ENCODE data around the gene IMPA2.
"Not testable (repeated sequence)": the region's sequence is repeated elsewhere in the genome, so short reads cannot be mapped to it uniquely, and the experiment has no call there.

The IMPA2 gene

DNA sequence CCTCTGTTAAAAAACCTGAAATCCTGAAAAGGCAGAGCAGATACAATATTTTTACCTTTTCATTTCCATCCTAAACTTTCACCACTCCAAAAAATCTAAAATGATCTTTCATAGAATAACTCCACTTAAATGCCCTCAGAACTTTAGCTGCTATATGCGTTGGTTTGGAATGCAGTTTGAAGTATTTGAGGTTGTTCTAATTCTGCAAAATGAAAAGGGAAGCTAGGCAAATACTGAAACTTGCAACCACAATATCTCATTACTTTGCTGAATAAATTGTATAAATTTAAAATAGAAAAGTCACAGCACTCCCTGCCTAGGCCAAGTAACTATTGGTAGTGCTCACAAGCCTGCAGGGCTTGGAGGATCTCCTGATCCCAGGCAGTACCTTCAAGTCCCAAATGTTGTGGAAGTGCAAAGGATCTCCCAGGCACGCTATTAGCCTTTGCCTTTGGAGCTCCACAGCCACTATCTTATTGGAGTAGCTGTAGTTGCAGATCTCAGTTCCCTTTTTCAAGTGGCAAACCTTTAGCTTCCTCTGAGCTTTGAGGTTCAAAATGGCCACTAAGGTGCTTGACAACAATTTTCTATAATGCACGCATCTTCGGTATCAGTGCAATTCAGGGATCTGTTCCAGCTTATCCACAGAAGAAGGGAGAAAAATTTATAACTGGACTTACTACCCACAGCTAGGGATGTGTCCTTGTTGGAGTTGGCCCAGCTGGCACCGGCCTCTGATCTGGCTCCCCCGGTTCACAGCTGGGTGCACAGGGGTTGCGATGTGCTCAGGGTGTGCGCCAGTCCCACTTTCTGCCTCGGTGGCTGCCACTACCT lies 68.9 kb downstream of the IMPA2 start:
- DNase-seq (ENCODE audit: low spot score), result no peak

DNA sequence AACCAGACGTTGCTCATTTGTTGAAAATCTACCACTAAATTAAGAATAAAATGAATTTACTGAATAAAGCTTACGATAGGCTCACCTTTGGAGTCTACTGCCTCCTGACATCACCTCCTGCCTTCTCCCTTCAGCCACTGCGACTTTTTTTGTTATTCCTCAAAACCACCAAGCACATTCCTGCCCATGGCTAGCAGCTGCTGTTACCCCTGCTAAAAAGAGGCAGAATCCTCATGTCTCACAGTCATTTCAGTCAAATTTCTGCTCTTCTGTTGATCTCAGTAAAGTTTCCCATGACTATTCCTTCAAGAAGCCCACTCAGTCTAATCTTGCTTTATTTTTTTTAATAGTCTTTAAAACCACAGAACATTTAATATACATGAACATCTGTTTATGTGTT lies 71.6 kb downstream of the IMPA2 start:
- no peak for DNase-seq (ENCODE audit: low spot score)

DNA sequence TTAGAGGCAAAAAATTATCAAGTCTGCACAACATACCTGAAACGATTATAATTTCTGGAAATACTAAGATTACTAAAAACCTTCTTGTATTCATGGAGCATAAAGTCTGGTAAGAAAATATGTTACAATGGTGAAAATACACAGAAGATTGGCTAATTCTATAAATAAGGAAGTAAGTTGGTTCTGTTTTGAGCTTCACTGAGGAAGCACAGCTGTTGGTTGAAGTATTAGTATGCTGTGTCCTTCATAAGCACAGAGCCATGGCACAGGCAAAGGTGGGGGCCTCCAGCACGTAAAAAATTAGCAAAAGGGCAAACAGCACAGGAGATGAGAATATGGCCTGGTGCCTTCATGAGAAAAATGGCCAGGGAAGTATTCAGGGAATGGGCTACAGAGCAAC lies 72.0 kb downstream of the IMPA2 start:
- no peak for DNase-seq (ENCODE audit: low spot score)

DNA sequence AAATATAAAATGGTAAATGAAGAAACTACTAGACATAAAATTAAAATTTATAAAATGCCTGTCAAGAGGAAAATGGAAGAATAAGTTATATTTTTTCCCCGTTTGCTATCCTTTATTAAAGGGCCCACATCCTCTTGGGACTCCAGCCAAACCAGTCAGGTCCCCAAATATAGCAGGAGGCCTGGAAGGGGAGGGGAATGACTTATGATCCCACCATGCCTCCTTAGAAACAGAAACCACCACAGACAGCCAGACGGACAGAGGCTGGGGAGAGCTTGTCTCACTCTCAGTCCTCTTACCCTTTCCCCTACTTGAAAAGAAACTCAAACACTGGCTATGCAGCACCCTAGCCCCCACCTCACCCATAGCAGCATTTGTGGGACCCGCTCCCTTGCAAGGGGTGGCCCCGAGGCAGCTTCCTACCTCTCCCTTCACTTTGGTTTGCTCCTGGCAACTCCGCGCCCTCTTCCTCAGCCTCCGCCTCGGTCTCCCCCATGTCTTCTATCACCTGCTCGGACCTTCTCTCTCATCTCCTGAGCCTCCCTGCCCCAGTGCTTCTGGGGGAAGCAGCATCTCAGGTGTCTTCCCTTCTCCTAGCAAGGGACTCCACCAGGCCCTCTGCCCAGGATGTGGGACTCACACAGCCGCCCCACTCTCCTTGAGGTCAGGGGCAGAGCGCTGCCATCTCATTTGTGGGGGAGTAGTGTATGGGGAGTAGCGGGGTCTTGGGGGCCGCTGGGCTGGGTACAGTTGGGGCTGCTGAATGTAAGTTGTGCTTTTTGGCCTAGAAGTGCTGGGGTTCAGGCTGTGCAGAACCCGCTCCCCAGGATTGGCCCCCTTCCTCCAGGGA lies 75.0 kb downstream of the IMPA2 start:
- no peak for DNase-seq (ENCODE audit: low spot score)

- no peak for DNase-seq (ENCODE audit: low spot score)
Observed at GRCh38 chr18:12056884-12057402, 75.6 kb downstream of the IMPA2 start.

- DNase-seq (ENCODE audit: low spot score), result no peak
Observed at GRCh38 chr18:12057419-12058039, 76.2 kb downstream of the IMPA2 start.

- no peak for DNase-seq (ENCODE audit: low spot score)
Observed at GRCh38 chr18:12059334-12060181, 78.3 kb downstream of the IMPA2 start.

GRCh38 chr18:12060182-12060870 lies 79.0 kb downstream of the IMPA2 start:
- no peak for DNase-seq (ENCODE audit: low spot score)

DNA sequence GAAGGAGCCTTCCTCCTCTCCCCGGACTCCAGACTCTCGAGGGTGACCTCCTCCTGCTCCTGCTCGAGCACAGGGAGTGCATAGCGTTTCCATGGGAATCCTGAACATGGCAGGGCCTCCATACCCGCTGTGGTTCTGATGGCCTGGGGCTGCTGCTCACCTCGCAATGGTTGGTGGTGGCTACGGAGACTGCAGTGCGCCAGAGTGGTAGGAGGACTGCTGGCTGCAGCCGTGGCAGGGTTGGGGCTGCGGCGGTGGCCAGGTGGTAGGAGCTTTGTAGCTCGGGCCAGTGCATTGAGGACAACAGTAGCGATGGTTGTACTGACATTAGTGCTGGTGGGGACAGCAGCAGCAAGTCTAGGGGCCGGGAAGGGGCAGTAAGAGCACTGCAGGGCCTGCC lies 80.4 kb downstream of the IMPA2 start:
- DNase-seq (ENCODE audit: low spot score), result no peak

- DNase-seq (ENCODE audit: low spot score), result no peak
Observed at GRCh38 chr18:12062974-12063373, 81.7 kb downstream of the IMPA2 start.

DNA sequence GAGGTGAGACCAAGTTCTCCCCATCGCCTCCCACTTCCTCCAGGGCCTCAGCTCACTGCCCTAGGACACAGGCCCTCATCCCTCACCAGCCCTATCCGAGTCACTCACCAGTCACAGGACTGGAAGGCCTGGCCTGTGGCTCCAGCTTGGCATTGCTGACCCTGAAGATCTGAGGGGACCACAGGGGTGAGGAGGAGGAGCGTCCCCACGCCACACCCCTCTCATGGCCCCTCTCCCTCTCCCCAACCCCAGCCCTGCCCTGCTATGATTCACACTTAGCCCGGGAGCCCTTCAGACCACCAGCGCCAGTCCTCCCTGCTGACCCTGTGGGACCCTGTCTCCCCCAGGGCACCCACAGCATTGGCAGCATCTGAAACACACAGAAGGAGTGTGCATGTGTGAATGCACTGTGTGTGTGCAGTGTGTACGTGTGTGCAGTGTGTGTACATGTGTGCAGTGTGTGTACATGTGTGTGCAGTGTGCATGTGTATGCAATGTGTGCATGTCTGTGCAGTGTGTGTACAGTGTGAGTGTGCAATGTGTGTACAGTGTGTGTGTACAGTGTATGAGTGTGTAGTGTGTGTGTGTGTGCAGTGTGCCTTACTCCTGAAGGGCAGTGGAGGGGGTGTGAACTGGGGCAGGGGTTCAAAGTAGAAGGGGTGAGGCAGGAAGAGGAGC lies 82.9 kb downstream of the IMPA2 start:
- no peak for DNase-seq (ENCODE audit: low spot score)

DNA sequence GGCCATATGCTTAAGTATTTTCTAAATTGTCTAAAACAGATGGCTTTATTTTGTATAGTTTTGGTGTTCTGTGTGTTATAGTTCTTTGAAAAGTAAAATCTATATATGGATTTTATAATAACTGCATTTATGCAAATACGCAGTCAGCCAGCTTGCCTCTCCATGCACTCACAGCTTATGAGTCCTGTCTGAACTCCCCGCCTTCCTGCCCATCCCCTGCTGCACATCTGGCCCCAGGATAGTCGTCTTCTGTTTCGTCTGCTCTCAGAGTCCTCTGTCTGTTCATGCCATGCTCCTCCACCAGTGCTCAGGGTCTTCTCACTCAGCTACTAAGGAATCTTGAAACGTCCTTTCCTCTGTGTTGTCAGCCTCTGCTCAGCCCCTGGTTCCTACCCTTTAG lies 84.1 kb downstream of the IMPA2 start:
- DNase-seq (ENCODE audit: low spot score), result no peak

DNA sequence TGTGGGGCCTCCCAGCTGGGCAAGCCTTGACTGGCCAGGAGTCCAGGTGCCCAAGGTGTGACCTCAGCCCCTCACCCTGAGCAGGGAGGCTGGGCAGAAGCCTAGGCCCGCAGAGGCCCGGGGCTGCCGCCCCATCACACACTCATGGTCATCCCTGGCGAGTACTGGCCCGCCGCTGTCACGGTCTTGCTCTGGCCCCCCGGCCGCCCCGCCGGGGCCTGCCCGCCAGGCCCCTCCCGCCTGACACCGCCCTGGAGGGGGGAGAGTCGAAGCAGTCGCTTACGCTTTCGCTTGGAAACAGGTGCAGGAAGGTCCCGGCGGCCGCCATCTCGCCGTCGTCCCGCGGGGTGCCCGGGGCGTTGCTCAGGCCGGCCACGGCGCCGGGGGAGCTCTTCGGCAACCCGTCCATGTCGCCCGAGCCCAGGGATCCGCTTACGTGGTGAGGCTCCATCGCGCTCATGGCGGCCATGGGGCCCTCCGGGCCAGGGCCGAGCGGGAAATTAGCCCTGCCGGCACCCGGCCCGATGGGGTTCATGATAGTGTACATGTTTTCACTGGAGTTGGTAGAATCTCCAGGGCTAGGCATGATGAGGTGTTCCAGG lies 85.7 kb downstream of the IMPA2 start:
- DNase-seq (ENCODE audit: low spot score), result no peak

DNA sequence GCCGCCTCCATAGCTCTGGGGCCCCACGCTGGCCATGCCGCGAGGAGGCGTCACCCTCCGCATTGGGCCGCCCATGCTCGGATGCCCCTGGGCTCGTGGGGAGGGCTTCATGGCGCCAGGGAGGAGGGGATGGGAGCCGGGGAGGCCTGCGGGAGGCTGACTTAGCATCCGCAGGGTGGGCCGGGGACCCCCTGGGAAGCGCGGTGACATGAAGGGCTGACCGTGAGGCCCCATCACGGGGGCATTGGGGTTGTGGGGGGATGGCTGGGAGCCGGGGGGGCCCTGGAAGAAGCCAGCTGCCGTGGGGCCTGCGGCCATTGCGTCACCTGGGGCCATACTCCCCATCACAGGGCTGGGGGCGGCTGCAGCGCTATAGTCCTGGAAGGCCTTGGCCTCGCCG lies 86.4 kb downstream of the IMPA2 start:
- DNase-seq (ENCODE audit: low spot score), result no peak

GRCh38 chr18:12068316-12068949 lies 87.1 kb downstream of the IMPA2 start:
- DNase-seq (ENCODE audit: low spot score), result peak; percentile 27

- DNase-seq (ENCODE audit: low spot score), result peak; percentile 24
Observed at GRCh38 chr18:12068950-12069320, 87.6 kb downstream of the IMPA2 start.

- DNase-seq (ENCODE audit: low spot score), result not testable (repeated sequence)
Observed at GRCh38 chr18:12071066-12071465, 89.8 kb downstream of the IMPA2 start.

GRCh38 chr18:12072996-12073395 lies 91.7 kb downstream of the IMPA2 start:
- no peak for DNase-seq (ENCODE audit: low spot score)

DNA sequence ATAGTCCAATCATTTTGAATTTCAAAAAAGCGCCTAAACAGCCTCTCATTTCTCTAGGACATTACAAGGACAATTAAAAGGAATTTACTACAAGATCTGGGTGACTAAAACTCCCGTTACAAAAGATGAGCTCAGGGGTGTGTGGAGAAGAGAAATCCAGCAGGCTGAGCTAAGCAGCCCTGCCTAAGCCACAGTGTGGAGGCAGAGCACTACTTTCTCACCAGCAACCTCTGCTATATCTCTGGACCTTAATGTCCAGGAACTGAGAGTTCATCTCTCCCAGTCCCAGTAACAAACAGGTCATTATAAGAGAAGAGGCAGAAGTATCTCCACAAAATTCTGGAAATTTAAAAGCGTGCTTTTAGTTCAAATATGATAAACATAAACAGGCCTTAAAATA lies 93.4 kb downstream of the IMPA2 start:
- no peak for DNase-seq (ENCODE audit: low spot score)
